Stomach (tissue), 9 donors: ENCODE measurements around the gene GOLGB1. TPM values are rescaled to one million over a fixed set of nuclear protein-coding genes. Genes with fewer than 3 reads are reported as not detected.

Experiments
- DNase-seq, 2 donors: peaks; one replicate each; pipeline versions ENCODE4 v3.0.0 to v3.0.0-alpha.2; 2013 to 2019
- H3K27ac ChIP-seq, 5 donors: fragments of 200-600 bp in 4 of 5; sonication (generic) in 4 of 5; one replicate each; pipeline ENCODE4 v1.5.1; 2013 to 2019; ENCODE audit warnings: mild to moderate bottlenecking in 1 of 5, moderate library complexity in 1 of 5
- H3K27me3 ChIP-seq, 3 donors: fragments of 200-600 bp; sonication (generic); one replicate each; pipeline ENCODE4 v1.5.1; 2017 to 2019; ENCODE audit warnings: mixed run types in 1 of 3
- H3K36me3 ChIP-seq, 4 donors: fragments of 200-600 bp; sonication (generic); 1 replicate in 3 of 4; 2 replicates in 1 of 4; pipeline ENCODE4 v1.5.1; 2016 to 2019
- H3K4me1 ChIP-seq, 4 donors: fragments of 200-600 bp; sonication (generic); one replicate each; pipeline ENCODE4 v1.5.1; 2016 to 2019
- H3K4me3 ChIP-seq, 4 donors: fragments of 200-600 bp; sonication (generic) in 3 of 4; one replicate each; pipeline ENCODE4 v1.5.1; 2016 to 2019; ENCODE audit warnings: mild to moderate bottlenecking in 1 of 4
- H3K9me3 ChIP-seq, 4 donors: fragments of 200-600 bp; sonication (generic); one replicate each; pipeline ENCODE4 v1.5.1; 2016 to 2019
- EP300 ChIP-seq: sonication (generic); formaldehyde crosslinking; IDR thresholded peaks from one replicate; pipeline ENCODE4 v1.6.1; 2017; ENCODE audit warnings: antibody characterized with exemption
- POLR2A ChIP-seq, 4 donors: fragments of 450-650 bp; IDR thresholded peaks; one replicate each; pipeline ENCODE4 v1.6.1; 2016; ENCODE audit warnings: antibody characterized with exemption in 4 of 4, control low read depth in 2 of 4, mild to moderate bottlenecking in 1 of 4, moderate library complexity in 1 of 4
- POLR2AphosphoS5 ChIP-seq, 3 donors: sonication (generic); formaldehyde crosslinking; IDR thresholded peaks; one replicate each; pipeline ENCODE4 v1.6.1; 2016; ENCODE audit warnings: antibody characterized with exemption in 3 of 3
- WGBS, 5 donors: extraction: QIAGEN DNeasy Blood & Tissue Kit in 3 of 5; methylation state at CpG; one replicate each; pipeline versions ENCODE4 v1.1.5 to v1.1.7; 2013 to 2018; 5-methylcytosine and 5-hydroxymethylcytosine counted together
- intact Hi-C: fragments of 100-400 bp; cut with DNase I; formaldehyde crosslinking; loops from one replicate; pipeline ENCODE4 v1.15.1; 2023; ENCODE audit warnings: low total_unique reads
- polyA plus RNA-seq, 3 donors: library from polyadenylated mRNA; stranded (reverse); fragments of 200-250 nt; gene quantifications; one replicate each; pipeline ENCODE4 v1.2.3, GENCODE V29; 2013
- small RNA-seq, 4 donors: library from RNA; depleted of rRNA; stranded (forward); fragments of <200 nt; gene quantifications; one replicate each; pipeline ENCODE3, GENCODE V24; 2016
- total RNA-seq, 5 donors: library from RNA; depleted of rRNA; stranded (reverse); fragments of >200 nt; gene quantifications; one replicate each; pipeline versions ENCODE4 v1.1.0 to v1.2.3, GENCODE V29; 2014 to 2016
- TF ChIP-seq, protein P1 (sequence below), 7 experiments: fragments of 450-650 bp in 4 of 7; fragments of 200-600 bp in 3 of 7; sonication (generic) in 3 of 7; IDR thresholded peaks; one replicate each; pipeline ENCODE4 v1.5.1; 2016 to 2019; ENCODE audit warnings: antibody characterized with exemption in 7 of 7, control low read depth in 2 of 7, mild to moderate bottlenecking in 1 of 7
- donor health status: healthy with polysubstance abuse.
- donor health status: Bipolar disorder and iron deficiency.
- donor health status: healthy.

Gene GOLGB1
- total and polyA plus RNA-seq, 8 donors = 6.7 to 81.1 (median 56.2) TPM

DNA sequence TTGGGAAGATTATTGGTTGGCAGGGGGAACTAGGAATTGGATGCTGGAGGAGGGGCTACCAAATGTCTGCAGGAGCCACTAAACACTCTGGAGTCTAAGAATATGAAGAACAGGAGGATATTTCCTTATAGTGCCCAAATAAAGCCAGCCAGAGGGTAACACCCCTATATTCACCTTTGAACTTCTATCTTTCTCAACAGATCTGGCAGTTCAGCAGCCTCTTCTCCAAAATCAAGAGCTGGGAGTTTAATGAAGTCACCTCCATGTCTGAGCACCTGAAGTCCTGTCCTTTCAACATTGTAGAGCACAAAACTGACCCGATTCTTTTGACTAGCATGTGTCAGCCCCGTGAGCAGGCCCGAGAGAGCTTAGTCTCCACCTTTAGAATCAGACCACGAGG is 123.0 kb downstream of the GOLGB1 start:
- intact Hi-C loops = no loop called here
- H3K9me3 ChIP-seq = no peaks in the 10 kb centered on the region
- TF ChIP-seq EP300 (no peak), POLR2AphosphoS5 (IDR thresholded peaks at IDR 0.05) (no peak), POLR2A (IDR thresholded peaks at IDR 0.05) (no peak)
- TF ChIP-seq, protein P1, sequence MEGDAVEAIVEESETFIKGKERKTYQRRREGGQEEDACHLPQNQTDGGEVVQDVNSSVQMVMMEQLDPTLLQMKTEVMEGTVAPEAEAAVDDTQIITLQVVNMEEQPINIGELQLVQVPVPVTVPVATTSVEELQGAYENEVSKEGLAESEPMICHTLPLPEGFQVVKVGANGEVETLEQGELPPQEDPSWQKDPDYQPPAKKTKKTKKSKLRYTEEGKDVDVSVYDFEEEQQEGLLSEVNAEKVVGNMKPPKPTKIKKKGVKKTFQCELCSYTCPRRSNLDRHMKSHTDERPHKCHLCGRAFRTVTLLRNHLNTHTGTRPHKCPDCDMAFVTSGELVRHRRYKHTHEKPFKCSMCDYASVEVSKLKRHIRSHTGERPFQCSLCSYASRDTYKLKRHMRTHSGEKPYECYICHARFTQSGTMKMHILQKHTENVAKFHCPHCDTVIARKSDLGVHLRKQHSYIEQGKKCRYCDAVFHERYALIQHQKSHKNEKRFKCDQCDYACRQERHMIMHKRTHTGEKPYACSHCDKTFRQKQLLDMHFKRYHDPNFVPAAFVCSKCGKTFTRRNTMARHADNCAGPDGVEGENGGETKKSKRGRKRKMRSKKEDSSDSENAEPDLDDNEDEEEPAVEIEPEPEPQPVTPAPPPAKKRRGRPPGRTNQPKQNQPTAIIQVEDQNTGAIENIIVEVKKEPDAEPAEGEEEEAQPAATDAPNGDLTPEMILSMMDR (IDR thresholded peaks at IDR 0.05) = no peak
- WGBS, 5 donors = 90 to 100% (median 94%) methylated on average over 4 of the region's 4 CpGs
- H3K4me3 ChIP-seq = no peak overlapping the region
- H3K27me3 ChIP-seq = peaks cover 0 to 7% (median 0%) of the 10 kb centered on the region in 3 donors
- no peak for DNase-seq
- no peaks in the 10 kb centered on the region for H3K4me1 ChIP-seq
- peaks cover 0 to 9% (median 3%) of the 10 kb centered on the region in 4 donors for H3K36me3 ChIP-seq
- no peak overlapping the region for H3K27ac ChIP-seq

DNA sequence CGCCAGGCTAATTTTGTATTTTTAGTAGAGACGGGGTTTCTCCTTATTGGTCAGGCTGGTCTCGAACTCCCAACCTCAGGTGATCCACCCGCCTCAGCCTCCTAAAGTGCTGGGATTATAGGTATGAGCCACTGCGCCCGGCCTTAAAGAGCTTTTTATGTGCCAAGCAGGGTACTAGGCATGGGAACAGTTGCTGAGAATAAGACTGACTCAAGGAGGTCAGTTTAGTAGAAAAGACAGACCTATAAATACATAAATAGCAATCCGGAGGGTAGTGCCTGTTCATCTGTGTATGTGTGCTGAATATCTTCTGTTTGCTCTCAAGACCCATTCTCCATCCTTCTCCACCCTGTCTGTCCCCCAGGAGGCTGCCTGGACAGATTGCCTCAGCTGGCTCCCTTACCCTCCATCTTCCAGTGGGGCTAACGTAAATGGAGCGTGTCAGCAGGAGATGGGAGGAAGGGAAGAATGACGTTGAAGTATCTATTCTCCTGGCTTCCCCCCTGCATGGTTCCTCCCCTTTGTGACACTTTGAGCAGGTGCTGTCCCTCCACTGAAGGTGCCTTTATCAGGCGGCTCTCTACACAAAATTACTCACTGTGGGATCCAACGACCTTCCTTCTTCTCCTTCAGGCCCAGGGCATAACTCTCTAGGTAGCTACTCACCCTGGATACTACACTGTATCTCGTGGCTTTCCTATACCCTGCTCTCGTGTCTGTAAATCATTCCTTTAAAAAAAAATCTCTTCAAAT is 125.2 kb downstream of the GOLGB1 start:
- H3K27me3 ChIP-seq = peaks cover 0 to 9% (median 0%) of the 10 kb centered on the region in 3 donors
- H3K9me3 ChIP-seq = no peaks in the 10 kb centered on the region
- WGBS, 5 donors = 66 to 70% (median 67%) methylated on average over 14 of the region's 14 CpGs
- no peak for TF ChIP-seq POLR2AphosphoS5 (IDR thresholded peaks at IDR 0.05)
- TF ChIP-seq, protein P1 (IDR thresholded peaks at IDR 0.05) = no peak
- H3K27ac ChIP-seq = no peak overlapping the region
- H3K4me3 ChIP-seq = no peak overlapping the region
- no peak for DNase-seq
- intact Hi-C loops = no loop called here
- no peaks in the 10 kb centered on the region for H3K36me3 ChIP-seq
- no peaks in the 10 kb centered on the region for H3K4me1 ChIP-seq

DNA sequence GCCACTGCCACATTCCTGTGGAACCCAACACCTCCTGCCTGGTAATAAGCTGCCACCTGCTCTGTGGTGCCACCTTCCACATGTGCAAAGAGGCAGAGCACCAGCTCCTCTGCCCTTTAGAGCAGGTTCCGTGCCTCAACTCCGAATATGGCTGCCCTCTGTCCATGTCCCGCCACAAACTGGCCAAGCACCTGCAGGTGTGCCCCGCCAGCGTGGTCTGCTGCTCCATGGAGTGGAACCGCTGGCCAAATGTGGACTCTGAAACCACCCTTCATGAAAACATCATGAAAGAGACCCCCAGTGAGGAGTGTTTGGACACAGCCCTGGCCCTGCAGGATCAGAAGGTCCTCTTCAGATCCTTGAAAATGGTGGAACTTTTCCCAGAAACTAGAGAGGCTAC is 128.1 kb downstream of the GOLGB1 start:
- no peaks in the 10 kb centered on the region for H3K9me3 ChIP-seq
- no peaks in the 10 kb centered on the region for H3K36me3 ChIP-seq
- intact Hi-C loops = no loop called here
- no peak for DNase-seq
- H3K4me3 ChIP-seq = no peak overlapping the region
- TF ChIP-seq EP300 (no peak), POLR2A (IDR thresholded peaks at IDR 0.05) (no peak), POLR2AphosphoS5 (IDR thresholded peaks at IDR 0.05) (no peak)
- TF ChIP-seq, protein P1 (IDR thresholded peaks at IDR 0.05) = no peak
- H3K27ac ChIP-seq = no peak overlapping the region
- 96 to 98% (median 97%) methylated on average over 6 of the region's 6 CpGs for WGBS, 5 donors
- H3K27me3 ChIP-seq = peaks cover 0 to 9% (median 0%) of the 10 kb centered on the region in 3 donors
- H3K4me1 ChIP-seq = no peaks in the 10 kb centered on the region

DNA sequence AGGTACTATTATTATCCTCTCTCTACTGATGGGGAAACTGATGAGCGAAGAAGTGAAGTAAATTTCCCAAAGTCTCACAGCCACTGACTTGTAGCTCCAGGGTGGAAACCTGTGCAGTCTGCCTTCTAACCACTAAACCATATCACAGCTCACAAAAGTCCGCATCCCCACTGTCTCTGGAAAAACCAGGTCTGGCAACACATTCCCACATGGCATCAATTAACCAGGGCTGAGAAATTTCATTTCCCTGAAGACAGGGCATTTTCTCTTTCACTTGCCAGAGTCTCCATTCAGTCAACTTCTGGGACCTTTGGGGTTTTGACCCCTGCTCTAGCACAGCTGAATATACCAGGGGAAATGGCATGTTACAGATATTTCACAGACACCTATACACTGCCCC is 129.8 kb downstream of the GOLGB1 start:
- DNase-seq = no peak
- H3K27ac ChIP-seq = no peak overlapping the region
- 90 to 100% (median 94%) methylated on average over 2 of the region's 2 CpGs for WGBS, 5 donors
- no peak overlapping the region for H3K4me3 ChIP-seq
- H3K36me3 ChIP-seq = no peaks in the 10 kb centered on the region
- no peaks in the 10 kb centered on the region for H3K4me1 ChIP-seq
- intact Hi-C loops = no loop called here
- H3K9me3 ChIP-seq = no peaks in the 10 kb centered on the region
- peaks cover 0 to 9% (median 0%) of the 10 kb centered on the region in 3 donors for H3K27me3 ChIP-seq
- TF ChIP-seq EP300 (no peak), POLR2A (IDR thresholded peaks at IDR 0.05) (no peak), POLR2AphosphoS5 (IDR thresholded peaks at IDR 0.05) (no peak)
- TF ChIP-seq, protein P1 (IDR thresholded peaks at IDR 0.05) = no peak

Small RNA genes lying within 50 kb of the gene (small RNA-seq; reads per million reads assigned to genes)
- 0 to 0.15 (median 0) reads per million in 4 donors for gene RNU4-62P

Other genes with a start within 250 kb of the GOLGB1 start
- gene POLQ, start 203.8 kb downstream of the GOLGB1 start, total RNA-seq = 1 to 10 TPM in 2 of 5 donors, under 1 TPM in 3; 0.45 to 6.4 (median 0.58) TPM
- 1 to 10 TPM in 1 of 3 donors, under 1 TPM in 2; 0.15 to 1.4 (median 0.19) TPM for gene POLQ, start 203.8 kb downstream of the GOLGB1 start, polyA plus RNA-seq
- gene ARGFX, start 181.8 kb downstream of the GOLGB1 start, total RNA-seq = not detected
- not detected for gene ARGFX, start 181.8 kb downstream of the GOLGB1 start, polyA plus RNA-seq
- gene FBXO40, start 156.4 kb downstream of the GOLGB1 start, total RNA-seq = under 1 TPM in 1 of 5 donors, not detected in 4; under 0.01 TPM
- gene FBXO40, start 156.4 kb downstream of the GOLGB1 start, polyA plus RNA-seq = under 1 TPM in 1 of 3 donors, not detected in 2; 0.06 TPM
- gene HCLS1, start 88.8 kb downstream of the GOLGB1 start, total RNA-seq = 100 to 1,000 TPM in 1 of 5 donors, 10 to 100 TPM in 4; 21.8 to 115 (median 44.0) TPM
- 10 to 100 TPM; 13.9 to 24.6 (median 22.3) TPM for gene HCLS1, start 88.8 kb downstream of the GOLGB1 start, polyA plus RNA-seq
- 10 to 100 TPM in 2 of 5 donors, 1 to 10 TPM in 3; 1.8 to 40.6 (median 8.4) TPM for gene IQCB1, start 85.3 kb upstream of the GOLGB1 start, total RNA-seq
- gene IQCB1, start 85.3 kb upstream of the GOLGB1 start, polyA plus RNA-seq = 10 to 100 TPM in 1 of 3 donors, 1 to 10 TPM in 2; 6.2 to 12.2 (median 9.2) TPM
- 10 to 100 TPM in 1 of 5 donors, 1 to 10 TPM in 2, not detected in 2; 1.2 to 10.5 (median 2.2) TPM for gene EAF2, start 85.5 kb upstream of the GOLGB1 start, total RNA-seq
- gene EAF2, start 85.5 kb upstream of the GOLGB1 start, polyA plus RNA-seq = 10 to 100 TPM in 1 of 3 donors, 1 to 10 TPM in 2; 5.3 to 11.9 (median 6.4) TPM
- 10 to 100 TPM in 2 of 5 donors, 1 to 10 TPM in 2, not detected in 1; 1.3 to 16.5 (median 11.4) TPM for gene SLC15A2, start 144.7 kb upstream of the GOLGB1 start, total RNA-seq
- gene SLC15A2, start 144.7 kb upstream of the GOLGB1 start, polyA plus RNA-seq = 1 to 10 TPM in 1 of 3 donors, under 1 TPM in 1, not detected in 1; 0.44 to 3.0 TPM